G401.6 (cell line): ENCODE measurements around the gene CSHL1.

Experiments used
- FAIRE-seq: peaks from 2 replicates; lab custom pipeline; 2012; peaks lifted over from hg19 to GRCh38; lab: Jason Lieb, UNC

The CSHL1 gene

DNA sequence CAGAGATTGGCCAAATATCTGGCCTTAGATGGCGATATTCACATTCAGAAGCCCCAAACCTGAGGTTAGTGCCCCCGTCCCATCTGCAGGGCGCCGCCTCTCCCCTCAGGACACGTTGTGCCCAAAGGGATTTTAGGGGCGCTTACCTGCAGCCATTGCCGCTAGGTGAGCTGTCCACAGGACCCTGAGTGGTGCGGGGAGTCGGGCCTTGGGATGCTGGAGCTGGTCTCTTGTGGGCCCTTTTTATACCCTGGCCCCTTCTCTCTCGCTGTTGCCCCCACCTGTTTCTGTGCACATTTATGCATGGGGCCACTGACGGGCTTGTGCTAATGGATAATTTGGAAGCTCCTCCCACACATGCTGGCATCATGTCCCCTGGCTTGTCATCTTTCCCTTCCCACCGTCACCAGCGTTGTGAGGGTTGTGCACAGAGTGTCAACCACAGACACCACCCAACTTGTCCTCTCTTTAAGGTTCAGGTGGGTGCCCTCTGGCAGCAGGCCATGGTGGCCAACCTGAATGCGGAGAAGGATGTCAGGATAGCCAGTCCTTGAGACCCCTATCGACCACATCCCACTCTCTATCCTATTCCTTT, at the start of gene CSHL1:
CSHL1 (minus strand) TSS at position 218 of the 595 bp plus-strand sequence; CDS start at position 156, 62 bp downstream.
- no peak for FAIRE-seq

GRCh38 chr17:63960430-63960829, 49.4 kb upstream of the CSHL1 start:
- no peak for FAIRE-seq

DNA sequence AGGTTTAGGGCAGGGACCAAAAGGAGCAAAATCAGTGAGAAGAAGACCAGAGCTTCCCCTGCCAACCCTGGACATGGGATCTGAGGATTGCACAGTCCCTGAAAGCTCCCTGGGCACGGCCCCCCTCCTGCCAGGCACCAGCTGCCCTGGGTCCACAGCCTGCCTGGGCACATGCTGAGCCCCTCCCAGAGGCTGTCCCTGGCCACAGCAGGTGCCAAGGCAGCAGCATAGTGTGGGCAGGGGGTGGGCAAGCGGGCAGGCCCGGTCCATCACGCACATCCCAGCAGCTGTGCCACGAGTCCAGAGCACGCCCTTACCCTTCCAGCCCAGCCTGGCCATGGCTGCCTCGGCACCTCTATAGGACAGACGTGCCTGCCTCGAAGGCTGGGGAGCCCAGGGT, 48.9 kb upstream of the CSHL1 start:
- FAIRE-seq = no peak

DNA sequence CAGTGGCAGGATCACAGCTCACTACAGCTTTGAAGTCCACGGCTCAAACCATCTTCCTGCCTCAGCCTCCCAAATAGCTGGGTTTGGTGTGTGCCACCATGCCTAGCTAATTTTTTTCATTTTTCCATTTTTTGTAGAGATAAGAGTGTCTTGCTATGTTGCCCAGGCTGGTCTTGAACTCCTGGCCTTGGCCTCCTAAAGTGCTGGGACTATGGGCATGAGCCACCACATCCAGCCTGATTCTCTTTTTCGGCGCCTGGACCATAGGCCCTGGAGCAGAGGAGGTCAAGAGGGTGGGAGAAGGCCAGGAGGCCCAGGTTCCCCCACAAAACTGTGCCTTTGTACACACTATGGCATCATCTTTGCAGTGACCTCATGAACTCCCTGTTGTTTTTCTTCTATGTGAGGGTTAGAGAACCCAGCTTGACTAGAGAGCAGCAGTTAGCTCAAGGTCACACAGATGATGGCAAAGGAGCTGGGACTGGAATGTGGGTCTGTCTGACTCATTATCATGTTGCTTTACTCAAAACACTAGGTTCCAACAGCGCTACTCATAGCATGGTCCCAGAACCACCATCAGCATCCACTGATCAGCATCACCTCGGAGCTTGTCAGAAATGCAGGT, 45.4 kb upstream of the CSHL1 start:
- FAIRE-seq = no peak

DNA sequence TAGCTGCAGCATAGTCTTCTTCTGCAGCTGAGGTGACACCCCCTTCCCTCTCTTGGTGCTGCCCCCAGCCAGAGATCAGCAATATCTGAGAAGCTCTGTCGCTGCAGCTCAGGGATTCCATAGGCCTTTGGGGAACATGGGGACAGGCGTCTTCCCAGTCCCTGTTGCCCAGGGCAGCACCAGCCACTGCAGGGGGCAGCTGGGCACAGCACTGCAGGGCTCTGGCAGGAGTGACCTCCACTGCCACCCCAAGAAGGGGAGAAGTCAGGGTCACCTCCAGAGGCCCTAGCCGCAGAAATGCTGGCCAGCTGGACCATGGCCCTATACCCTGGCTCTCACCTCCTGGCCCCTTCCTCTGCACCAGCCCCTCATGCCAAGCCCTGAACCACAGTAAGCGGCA, 44.7 kb upstream of the CSHL1 start:
- no peak for FAIRE-seq

DNA sequence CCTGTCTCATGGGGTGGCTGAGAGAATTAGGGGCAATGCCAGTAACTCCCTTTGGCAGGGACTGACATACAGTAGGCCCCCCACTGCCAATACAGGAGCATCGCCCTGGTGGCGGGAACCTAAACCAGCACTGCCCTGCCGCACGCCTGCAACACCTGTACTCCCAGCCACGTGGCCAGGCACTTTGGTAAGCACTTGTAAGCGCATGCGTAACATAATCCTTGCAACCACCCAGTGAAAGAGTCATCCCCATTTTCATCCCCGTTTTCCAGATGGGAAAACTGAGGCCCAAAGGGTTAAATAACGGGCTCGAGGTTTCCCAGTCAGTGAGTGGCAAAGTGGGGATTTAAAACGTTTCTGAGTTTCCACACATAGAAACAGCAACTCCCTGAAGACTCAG, 44.2 kb upstream of the CSHL1 start:
- FAIRE-seq = no peak

DNA sequence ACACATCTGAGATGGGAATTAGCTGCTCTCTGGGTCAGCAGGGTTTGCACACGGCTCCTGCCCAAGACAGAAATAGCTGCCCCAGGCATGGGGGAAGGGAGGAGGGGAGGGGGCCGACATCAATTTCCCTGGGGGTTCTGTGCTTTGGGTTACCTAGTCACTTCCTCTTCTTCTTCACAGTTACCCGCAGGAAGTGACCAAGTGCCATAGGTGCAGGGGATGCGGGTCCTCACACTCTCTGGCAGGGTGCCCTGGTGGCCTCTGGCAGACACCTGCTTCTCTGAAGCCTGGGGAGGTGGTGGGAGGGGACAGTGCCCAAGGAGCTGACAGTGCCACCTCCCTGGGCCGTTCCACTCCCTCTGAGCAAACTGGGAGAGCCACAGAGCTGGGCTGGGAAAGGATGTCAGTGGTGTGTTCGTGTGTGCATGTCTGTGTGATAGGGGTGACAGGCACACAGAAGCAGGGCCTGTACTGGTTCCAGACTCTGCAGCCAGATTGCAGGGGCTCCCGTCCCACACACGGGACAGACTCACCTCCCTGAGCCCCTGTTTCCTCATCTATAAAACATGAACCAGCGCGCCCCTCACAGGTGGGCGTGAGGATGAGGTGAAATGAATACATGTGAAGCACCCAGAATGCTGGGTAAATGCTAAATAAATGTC, 43.5 kb upstream of the CSHL1 start:
- FAIRE-seq = no peak

DNA sequence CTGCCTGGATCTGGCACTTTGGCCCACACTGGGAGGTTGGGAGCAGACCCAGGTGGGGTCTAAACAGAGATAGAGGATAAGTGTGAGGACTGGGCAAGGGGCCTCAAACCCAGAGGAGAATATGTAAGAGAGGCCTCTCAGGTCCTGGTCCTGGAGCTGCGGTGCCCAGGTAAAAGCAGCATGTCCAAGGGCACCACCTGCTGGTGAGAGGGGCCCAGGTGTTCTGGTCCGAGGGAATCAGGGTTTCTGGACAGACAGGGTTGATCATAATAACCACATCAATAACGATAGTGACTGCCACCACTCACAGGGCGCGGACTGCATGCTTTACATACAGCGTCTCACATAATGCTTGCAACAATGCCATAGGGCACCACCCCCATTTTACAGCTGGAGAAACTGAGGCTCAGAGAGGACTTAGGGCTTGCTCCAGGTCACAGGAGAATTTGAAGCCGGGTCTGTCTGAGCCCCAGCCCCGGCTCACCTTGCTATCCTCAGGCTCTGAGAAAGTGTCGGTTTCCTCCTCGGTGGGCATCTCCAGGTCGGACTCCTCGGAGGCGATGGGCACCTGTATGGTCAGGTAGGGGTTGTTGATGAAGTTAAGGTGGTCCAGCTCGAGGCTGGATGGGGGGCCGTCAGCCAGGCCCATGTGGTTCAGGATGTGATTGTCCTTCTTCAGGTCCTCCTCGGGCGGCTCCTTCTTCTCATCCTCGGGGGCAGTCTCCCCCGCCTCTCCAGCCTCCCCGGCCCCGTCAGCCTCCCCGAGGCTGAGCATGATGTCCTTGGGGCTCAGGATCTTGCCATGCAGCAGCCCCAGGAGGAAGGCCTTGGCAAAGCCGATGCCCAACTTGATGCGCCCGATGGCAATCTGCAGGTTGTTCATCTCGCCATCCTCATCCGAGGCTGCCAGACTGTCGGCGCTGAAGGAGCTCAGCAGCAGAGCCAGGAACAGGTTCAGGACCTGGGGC, 40.2 kb upstream of the CSHL1 start:
- FAIRE-seq = no peak

DNA sequence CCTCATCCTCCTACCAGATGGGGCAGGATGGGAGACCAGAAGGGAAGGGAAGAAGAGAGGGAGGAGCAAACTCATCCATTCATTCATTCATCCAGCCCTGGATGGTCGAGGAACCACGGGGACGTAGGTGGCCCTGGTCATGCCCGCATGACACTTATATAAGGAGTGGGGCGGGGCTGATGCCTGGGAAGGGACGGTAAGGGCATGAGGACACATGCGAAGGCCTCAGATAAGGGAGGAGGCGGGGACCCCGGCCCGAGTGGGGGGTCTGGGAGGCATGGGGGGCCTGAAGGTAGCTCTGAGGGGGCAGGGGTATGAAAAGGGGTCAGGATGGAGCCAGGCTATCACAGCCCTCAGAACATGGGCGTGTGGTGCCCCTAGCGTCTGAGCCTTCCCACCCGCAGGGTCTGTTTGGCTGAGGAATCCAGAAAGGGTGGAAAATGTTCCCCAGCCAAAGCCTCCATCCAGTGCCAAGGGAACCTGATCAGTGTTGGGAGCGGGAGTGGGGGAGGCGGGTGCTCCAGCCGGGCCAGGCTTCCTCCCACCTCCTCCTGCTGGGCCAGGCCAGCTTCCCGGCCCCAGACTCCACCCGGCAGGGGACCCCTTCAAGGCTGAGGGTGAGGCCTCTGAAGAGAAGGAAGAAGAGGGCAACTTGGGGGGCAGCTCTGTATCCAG, 38.7 kb upstream of the CSHL1 start:
- no peak for FAIRE-seq

DNA sequence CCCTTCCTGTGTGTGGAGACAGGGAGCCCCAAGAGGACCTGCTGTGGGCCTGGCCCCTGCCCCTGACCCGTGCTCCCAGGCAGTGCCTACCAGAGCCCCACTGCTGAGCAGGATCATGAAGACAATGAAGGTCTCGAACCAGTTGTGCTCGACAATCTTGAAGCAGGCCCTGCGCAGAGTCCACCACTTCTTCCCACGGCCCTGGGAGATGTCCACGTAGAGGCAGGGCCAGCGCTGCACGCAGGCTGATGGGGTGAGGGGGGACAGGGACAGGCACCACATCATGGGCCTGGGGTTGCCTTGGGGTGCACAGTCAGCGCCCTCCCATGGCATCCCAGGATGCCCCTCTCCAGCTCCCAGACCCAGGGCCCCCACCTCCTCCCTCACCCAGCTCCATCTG, 37.5 kb upstream of the CSHL1 start:
- FAIRE-seq = no peak

GRCh38 chr17:63947711-63948330, 36.8 kb upstream of the CSHL1 start:
- no peak for FAIRE-seq

DNA sequence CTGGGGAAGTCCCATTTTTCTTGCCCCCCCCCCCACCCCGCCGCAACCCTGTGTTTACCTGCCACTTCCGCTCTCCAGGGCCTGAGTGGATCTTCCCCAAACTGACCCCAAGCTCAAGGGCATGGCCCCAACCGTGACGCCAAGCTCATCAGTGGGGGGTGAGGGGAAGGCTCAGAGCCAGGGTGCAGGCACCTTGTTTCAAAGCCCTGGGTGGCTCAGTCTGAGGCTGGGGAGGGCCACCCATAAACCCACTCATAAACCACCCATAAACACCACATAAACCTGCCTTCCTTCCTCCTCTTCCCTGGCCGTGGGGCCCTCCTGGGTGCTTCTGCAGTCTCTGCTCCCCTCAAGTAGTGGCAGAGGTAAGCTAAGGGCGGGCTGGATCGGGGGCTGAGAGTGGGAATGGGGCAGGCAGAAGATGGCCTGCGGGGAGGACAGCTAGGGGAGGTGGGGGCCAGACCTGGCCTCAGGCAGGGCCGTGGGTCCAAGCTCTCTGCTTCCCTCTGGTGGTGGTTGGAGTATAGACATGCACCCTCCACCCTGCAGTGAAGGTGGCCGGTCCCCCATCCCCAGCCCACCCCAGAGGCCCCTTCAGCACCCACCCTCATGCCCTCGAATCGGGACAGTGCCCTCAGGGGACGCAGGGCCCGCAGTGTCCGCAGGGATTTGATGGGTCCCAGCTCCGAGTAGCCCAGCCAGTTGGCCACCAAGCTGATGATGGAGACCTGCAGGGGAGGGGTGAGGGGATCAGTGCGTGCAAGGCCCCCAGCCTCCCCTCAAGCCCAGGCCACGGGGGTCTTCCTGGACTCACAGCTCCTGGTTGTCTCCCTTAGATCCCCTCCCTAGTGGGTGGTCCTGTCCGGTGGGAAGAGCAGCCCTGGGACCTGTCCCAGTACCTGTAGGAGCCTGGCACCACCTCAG, 35.6 kb upstream of the CSHL1 start:
- no peak for FAIRE-seq

- FAIRE-seq = no peak
Observed at GRCh38 chr17:63945784-63946439, 34.9 kb upstream of the CSHL1 start.

- no peak for FAIRE-seq
Observed at GRCh38 chr17:63944736-63945499, 33.9 kb upstream of the CSHL1 start.

DNA sequence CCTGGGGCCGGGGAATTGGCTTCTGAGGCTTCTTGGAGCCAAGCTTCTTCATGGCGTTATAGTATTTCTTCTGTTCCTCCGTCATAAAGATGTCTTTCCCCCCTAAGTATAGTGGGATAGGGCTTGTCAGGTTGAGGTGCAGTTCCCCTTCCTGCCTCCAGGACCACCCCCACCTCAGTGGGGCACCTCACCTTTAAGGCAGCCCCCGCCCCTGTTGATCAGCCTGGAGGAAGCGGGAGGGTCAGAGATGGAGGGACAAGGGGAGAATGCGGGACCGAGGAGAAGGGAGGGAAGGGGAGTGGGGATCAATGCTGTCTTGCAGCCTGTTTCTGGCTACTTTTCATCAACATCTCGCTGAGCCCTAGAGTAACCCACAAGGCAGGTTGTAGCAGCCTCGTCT, 32.7 kb upstream of the CSHL1 start:
- no peak for FAIRE-seq

- FAIRE-seq = no peak
Observed at GRCh38 chr17:63942309-63942985, 31.4 kb upstream of the CSHL1 start.

DNA sequence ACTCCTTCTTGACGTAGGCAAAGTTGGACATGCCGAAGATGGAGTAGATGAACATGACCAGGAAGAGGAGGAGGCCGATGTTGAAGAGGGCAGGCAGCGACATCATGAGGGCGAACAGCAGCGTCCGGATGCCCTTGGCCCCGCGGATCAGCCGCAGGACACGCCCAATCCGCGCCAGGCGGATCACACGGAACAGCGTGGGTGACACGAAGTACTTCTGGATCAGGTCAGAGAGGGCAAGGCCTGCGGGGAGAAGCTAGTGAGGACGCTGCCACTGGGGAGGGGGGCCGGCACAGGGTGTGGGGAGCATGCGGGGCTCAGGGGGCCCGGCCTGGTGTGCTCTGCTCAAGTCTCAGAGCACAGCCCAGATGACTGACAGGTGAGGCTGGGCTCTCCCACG, 30.7 kb upstream of the CSHL1 start:
- FAIRE-seq = no peak

DNA sequence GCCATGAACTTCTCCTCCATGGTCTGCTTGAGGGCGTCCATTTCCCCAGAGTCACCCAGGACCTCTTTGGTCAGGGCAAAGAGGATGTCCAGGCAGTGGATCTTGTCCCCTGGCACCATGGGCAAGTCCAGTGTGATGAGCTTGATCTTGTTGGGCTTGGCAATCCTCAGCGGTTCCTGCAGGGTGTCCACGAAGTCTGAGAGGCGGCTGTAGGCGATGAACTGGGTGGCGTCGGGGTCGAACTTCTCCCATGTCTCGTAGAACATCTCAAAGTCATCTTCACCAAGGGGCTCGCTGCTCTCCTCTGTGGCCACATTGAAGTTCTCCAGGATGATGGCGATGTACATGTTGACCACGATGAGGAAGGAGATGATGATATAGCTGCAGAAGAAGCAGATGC, 30.1 kb upstream of the CSHL1 start:
- no peak for FAIRE-seq

GRCh38 chr17:63940584-63940983, 29.5 kb upstream of the CSHL1 start:
- no peak for FAIRE-seq
